NT2/D1 (cell line): ENCODE measurements around the gene TMEM259.

Experiments used
- SUZ12 ChIP-seq: IDR thresholded peaks from 2 replicates; pipeline ENCODE4 v1.6.1; 2011; ENCODE audit not compliant: insufficient read length, insufficient read depth; ENCODE audit errors: extremely low read depth
- YY1 ChIP-seq: IDR thresholded peaks from 2 replicates; pipeline ENCODE4 v1.6.1; 2011; ENCODE audit not compliant: insufficient read length, insufficient read depth
- ZNF274 ChIP-seq: IDR thresholded peaks from 2 replicates; pipeline ENCODE4 v1.6.1; 2011; ENCODE audit warnings: mild to moderate bottlenecking, low read depth, low read length

DNA sequence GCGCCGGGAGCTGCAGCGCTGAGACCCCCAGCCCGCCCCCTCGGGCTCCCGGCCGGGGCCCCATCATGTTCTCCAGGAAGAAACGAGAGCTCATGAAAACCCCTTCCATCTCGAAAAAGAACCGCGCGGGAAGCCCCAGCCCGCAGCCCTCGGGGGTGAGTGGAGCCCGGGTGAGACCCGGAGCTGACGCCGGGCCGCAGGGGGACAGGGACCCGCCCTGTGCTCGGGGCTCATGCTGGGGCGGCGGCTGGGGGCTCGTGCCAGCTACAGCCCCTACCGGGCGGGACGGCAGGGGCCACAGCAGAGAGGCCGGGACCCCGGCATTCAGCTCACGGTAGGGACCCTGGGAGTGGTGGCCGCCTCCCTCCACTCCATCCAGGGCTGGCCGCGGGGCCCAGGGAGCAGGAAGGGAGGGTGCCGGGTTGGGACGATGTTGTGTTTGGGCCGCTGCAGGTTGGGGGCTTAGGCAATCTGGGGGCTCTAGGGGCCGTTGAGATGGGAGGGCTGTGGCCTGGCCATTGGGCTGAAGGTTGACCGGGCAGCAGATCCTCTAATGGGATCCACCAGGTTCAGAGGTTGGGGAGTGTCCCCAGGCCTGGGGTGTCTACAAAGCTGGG, 46.5 kb upstream of the TMEM259 start:
- TF ChIP-seq YY1 = no peak
- no peak for TF ChIP-seq ZNF274
- TF ChIP-seq SUZ12 = no peak
